Measurements from ENCODE around the gene CYB561D1. TPM values are rescaled to one million over a fixed set of nuclear protein-coding genes. Genes with fewer than 3 reads are reported as not detected.

Gene CYB561D1
- total and polyA plus RNA-seq, 2 of the 8 experiments (the other 6 are each of a cell fraction or from before 2014, with no cell fraction given) = 3.6 to 3.8 TPM

DNA sequence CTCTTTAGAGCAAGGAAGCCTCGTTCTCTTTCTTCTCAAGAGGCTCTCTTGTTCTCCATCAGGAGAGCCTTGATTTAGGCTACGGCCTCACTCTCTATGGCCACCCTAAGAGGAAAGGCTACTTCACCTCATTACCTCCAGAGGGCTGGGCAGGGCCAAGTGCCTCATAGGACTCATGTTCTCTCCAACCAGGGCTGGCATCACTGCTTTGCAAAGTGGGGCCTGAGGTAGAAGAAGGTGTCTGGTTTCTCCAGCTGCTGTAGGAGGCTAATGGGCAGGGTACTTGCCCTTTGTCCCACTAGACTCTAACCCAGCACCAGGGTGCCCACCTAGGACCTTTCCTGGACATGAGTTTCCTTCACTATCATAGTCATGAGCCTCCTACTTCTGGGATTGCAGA, 12.2 kb upstream of the CYB561D1 start:
- ChIA-PET CTCF (ENCODE audit: partially characterized antibody) (interaction anchor here (0.6 to 43.7 kb wide), 6 partner anchors 10 to 158 kb away, joined by 3 to 1755 read pairs (median 14); partner anchors contain the start of genes CYB561D1 and GPR61), POLR2A (ENCODE audit: partially characterized antibody) (interaction anchor here (1.2 kb wide), 1 partner anchor 54 kb away, joined by 3 read pairs; no protein-coding TSS in a partner anchor)
- Histone ChIP-seq H3K4ac (replicated peaks; ENCODE audit: insufficient read length, low read depth, low read length) (no peak overlapping the region), H3K9me3 (ENCODE audit: insufficient read depth in 2 of 2, low read depth in 1 of 2, low read length in 1 of 2) (no peaks in the 10 kb centered on the region), H3K4me2 (ENCODE audit: insufficient read depth in 1 of 2, low read depth in 2 of 2, low read length in 2 of 2) (no peak overlapping the region), H3K79me1 (ENCODE audit: low read depth, low read length) (no peaks in the 10 kb centered on the region), H3K79me2 (ENCODE audit: control insufficient read depth in 1 of 2, insufficient read depth in 2 of 2, low read length in 2 of 2) (no peaks in the 10 kb centered on the region), H3K4me3 (ENCODE audit: extremely low read depth in 1 of 4, insufficient read depth in 2 of 4, low read depth in 3 of 4, low read length in 4 of 4) (no peak overlapping the region), H4K8ac (ENCODE audit: extremely low read depth, insufficient read depth, low read length) (no peak overlapping the region), H2AK5ac (ENCODE audit: low read depth, low read length) (no peak overlapping the region), H3K36me3 (ENCODE audit: control insufficient read depth in 2 of 4, insufficient read depth in 4 of 4, low read length in 3 of 4) (no peaks in the 10 kb centered on the region), H3K4me1 (replicated peaks in 1 of 4; ENCODE audit: control insufficient read depth in 3 of 4, insufficient read depth in 4 of 4, low read length in 3 of 4) (peaks cover 0 to 9% (median 1%) of the 10 kb centered on the region in 4 experiments; a peak in 3 of 7 replicates), H3K14ac (ENCODE audit: insufficient read length) (no peak overlapping the region), H3K27ac (ENCODE audit: low read depth, low read length) (no peak overlapping the region), H3K18ac (ENCODE audit: extremely low read depth, low read length) (no peak overlapping the region), H4K5ac (ENCODE audit: insufficient read length, low read depth, low read length) (no peak overlapping the region), H2AFZ (ENCODE audit: low read length) (no peak overlapping the region), H2BK12ac (ENCODE audit: low read depth, low read length) (no peak overlapping the region), H3K56ac (replicated peaks; ENCODE audit: insufficient read length, low read depth, low read length) (no peak overlapping the region), H2BK120ac (replicated peaks; ENCODE audit: low read depth, low read length) (no peak overlapping the region), H4K91ac (replicated peaks; ENCODE audit: insufficient read length, low read length) (no peak overlapping the region), H2BK15ac (ENCODE audit: low read length) (no peak overlapping the region), H3K27me3 (replicated peaks in 1 of 4; ENCODE audit: control insufficient read depth in 3 of 4, extremely low read depth in 1 of 4, insufficient read depth in 3 of 4, low read length in 3 of 4) (peaks cover 0 to 5% (median 0%) of the 10 kb centered on the region in 4 experiments; a peak in 1 of 7 replicates), H2BK20ac (ENCODE audit: low read length) (no peak overlapping the region), H3K9ac (replicated peaks in 1 of 4; ENCODE audit: extremely low read depth in 1 of 4, low read depth in 3 of 4, low read length in 3 of 4) (no peak overlapping the region), H4K20me1 (replicated peaks in 1 of 2; ENCODE audit: control insufficient read depth in 1 of 2, insufficient read depth in 2 of 2, low read length in 2 of 2) (peaks cover 0 to 2% of the 10 kb centered on the region in 2 experiments), H2BK5ac (ENCODE audit: low read depth, low read length) (no peak overlapping the region), H3K23ac (ENCODE audit: insufficient read length) (no peak overlapping the region), H3K23me2 (ENCODE audit: low read depth, low read length) (peaks cover 16% of the 10 kb centered on the region)
- WGBS, 2 experiments (ENCODE audit: extremely low coverage in 1 of 2, insufficient coverage in 1 of 2, insufficient read length in 1 of 2, insufficient replicate concordance in 2 of 2, low coverage in 1 of 2, low lambda C conversion rate in 2 of 2, missing lambda C conversion rate in 1 of 2) = 60% methylated on average over 2 of the region's 2 CpGs; no CpG with 5 or more reads in 1 of the 2 experiments
- FAIRE-seq (no peak), DNase-seq (ENCODE audit: low read depth in 1 of 2, low spot score in 2 of 2) (no peak)
- TF ChIP-seq JUND (IDR thresholded peaks at IDR 0.05; ENCODE audit: low read length) (no peak), POLR2A (IDR thresholded peaks at IDR 0.05; ENCODE audit: control extremely low read depth in 1 of 2, low read depth in 2 of 2, low read length in 2 of 2) (no peak), SP2 (IDR thresholded peaks at IDR 0.05; ENCODE audit: low read length) (no peak), NANOG (IDR thresholded peaks at IDR 0.05; ENCODE audit: insufficient read depth, low read depth, low read length, poor library complexity, severe bottlenecking) (no peak), E2F6 (IDR thresholded peaks at IDR 0.05) (no peak), CHD1 (IDR thresholded peaks at IDR 0.05; ENCODE audit: low read depth, low read length) (no peak), CEBPB (IDR thresholded peaks at IDR 0.05; ENCODE audit: low read depth, low read length) (no peak), MAFK (IDR thresholded peaks at IDR 0.05; ENCODE audit: low read depth, low read length) (no peak), TAF1 (IDR thresholded peaks at IDR 0.05; ENCODE audit: low read depth, low read length) (no peak)

Data from H1 (cell line).